GM12874 (cell line): ENCODE measurements around the gene DIMT1.

ENCODE experiments used
- TF ChIP-seq, protein P1 (sequence below): IDR thresholded peaks from 2 replicates; pipeline ENCODE4 v1.5.1; 2011; ENCODE audit warnings: low read depth, mild to moderate bottlenecking, control low read depth, low read length, moderate library complexity; ENCODE audit not compliant: insufficient read depth

The DIMT1 gene

GRCh38 chr5:62419609-62420008 lies 15.9 kb upstream of the DIMT1 start:
- TF ChIP-seq, protein P1, sequence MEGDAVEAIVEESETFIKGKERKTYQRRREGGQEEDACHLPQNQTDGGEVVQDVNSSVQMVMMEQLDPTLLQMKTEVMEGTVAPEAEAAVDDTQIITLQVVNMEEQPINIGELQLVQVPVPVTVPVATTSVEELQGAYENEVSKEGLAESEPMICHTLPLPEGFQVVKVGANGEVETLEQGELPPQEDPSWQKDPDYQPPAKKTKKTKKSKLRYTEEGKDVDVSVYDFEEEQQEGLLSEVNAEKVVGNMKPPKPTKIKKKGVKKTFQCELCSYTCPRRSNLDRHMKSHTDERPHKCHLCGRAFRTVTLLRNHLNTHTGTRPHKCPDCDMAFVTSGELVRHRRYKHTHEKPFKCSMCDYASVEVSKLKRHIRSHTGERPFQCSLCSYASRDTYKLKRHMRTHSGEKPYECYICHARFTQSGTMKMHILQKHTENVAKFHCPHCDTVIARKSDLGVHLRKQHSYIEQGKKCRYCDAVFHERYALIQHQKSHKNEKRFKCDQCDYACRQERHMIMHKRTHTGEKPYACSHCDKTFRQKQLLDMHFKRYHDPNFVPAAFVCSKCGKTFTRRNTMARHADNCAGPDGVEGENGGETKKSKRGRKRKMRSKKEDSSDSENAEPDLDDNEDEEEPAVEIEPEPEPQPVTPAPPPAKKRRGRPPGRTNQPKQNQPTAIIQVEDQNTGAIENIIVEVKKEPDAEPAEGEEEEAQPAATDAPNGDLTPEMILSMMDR, result no peak

- TF ChIP-seq, protein P1, result no peak
Measured at GRCh38 chr5:62418462-62419076, 14.9 kb upstream of the DIMT1 start.

DNA sequence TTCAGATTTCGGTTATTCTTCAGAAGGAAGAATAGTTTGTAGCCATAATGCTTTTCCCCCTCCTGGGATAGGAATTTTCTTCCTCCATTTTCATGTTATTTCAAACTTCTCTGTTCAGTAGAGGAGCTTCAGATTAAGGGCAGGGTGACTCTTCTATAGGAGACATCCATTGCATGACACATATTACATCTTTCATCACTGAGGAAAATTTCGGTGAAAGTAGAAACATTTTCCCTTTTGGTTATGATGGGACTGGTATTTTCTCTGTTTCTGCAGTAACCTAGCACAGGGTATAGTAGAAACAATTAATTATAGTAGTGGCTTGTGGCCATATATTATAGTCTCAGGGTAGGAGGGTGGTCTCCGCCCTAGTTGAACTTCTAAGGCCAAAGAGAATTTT lies 10.0 kb upstream of the DIMT1 start:
- TF ChIP-seq, protein P1, result no peak

DNA sequence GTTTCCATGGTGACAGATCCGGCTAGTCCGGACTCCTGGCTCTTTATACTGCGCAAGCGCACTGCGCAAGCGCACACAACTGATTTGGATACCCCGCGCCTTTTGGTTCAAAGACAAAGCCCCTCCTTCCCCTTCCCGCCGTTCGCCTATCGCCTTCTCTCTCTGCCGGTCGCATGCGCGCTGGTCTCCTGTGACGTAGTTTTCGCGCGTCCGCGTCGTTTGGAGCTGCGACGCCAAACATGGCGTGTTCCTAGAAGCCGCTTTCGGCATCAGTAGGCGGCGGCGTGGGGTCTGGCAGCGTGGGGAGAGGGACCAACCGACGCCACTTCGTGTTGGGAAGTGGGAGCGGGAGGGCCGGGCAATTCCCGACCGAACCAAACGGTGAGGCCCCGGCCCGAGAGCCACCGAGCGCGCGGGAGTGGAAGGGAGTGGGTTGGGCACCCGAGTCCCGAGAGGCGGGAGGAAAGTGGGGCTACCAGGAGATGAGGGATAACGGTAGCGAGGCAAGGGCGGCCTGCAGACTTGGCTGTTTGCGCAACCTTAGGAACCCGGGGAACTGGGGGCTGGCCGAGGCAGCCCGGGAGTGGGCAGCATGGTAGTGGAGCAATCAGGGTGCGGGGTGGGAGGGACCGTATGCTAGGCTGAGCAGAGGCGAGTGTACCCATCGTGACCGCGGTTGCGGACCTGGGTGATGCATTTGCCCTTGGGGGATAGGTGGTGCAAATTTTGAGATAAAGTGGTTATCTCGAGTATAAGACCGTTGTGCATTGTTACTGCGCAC lies 9.0 kb upstream of the DIMT1 start, which contains the start of gene IPO11:
TSS of gene IPO11 (plus strand) at position 215 of the 781 bp plus-strand sequence. CDS start 24,517 bp downstream, outside the sequence.
- TF ChIP-seq, protein P1, result no peak

DNA sequence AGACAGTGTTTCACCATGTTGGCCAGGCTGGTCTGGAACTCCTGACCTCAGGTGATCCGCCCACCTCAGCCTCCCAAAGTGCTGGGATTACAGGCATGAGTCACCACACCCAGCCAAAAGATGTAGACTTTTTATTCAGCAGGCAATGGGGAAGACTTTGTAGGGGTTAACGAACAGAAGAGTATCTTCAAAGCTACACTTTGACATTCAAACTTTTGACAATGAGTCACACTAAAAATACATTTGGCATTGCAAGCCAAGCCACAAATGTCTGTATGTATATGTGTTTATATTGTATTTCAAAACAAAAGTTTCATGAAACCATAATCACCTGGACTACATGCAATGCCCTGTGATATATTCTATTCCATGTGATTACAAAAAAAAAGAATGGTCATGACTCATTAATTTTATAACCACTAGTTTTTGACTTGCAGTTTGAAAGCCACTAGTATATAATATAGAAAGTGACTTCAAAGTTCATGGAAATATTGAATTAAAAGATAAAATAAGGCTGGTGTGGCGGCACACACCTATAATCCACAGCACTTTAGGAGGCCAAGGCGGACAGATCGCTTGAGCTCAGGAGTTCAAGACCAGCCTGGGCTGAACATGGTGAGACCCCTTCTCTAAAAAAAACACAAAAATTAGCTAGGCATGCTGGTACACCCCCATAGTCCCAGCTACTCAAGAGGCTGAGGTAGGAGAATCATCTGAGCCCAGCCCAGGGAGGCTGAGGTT lies 8.3 kb downstream of the DIMT1 start:
- TF ChIP-seq, protein P1, result no peak

- TF ChIP-seq, protein P1, result no peak
Measured at GRCh38 chr5:62386824-62387223, 16.9 kb downstream of the DIMT1 start.

GRCh38 chr5:62385816-62386400 lies 17.8 kb downstream of the DIMT1 start:
- TF ChIP-seq, protein P1, result no peak
